SH-SY5Y (cell line): ENCODE measurements around the gene NGDN.

Experiments
- GATA2 ChIP-seq: IDR thresholded peaks from 2 replicates; pipeline ENCODE4 v1.6.1; 2011; ENCODE audit warnings: mild to moderate bottlenecking, low read depth, low read length
- GATA3 ChIP-seq: IDR thresholded peaks from 2 replicates; pipeline ENCODE4 v1.6.1; 2011; ENCODE audit warnings: low read depth, mild to moderate bottlenecking, low read length, moderate library complexity

NGDN gene

DNA sequence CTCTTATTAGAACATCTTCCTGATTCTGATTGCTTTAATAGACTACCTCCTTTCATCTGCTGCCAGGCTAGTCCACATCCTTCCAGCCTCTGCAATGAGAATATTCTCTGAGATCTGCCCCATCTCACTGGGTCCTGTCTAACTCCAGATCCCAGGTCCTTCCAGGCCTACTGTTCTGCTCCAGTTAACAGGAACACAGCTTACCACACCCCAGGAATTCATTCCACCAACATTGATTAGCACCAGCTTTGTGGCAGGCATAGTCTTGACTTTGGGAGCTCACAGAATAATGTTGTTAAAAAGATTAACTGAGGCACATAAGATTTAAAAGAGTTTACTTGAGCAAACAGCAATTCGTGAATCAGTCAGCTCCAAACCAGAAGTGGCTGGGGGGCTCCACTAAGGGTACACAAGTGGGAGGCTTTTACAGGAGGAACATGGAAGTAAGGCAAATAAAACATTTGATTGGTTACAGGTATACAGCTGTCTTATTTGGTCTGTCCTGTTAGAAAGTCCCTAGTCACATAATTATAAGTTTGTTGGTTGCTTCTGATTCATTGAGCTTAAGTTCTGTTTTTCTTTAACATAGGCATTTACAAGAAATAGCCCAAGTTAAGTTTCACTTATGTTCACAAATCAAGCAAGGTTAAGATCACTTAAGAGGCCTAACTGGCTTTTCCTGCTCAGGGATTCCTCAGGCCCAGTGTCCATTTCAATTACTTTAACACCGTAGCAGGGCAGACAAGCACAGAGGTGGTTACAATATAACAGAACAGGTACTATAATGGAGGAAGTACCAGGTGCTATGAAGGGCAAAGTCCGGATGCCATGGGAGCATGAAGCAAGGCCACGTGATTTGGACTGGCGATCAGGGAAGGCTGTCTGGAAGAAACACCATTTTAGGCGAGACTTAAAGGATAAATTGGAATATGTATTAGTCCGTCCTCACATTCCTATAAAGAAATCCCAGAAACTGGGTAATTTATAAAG lies 21.8 kb upstream of the NGDN start:
- TF ChIP-seq GATA3 = no peak
- TF ChIP-seq GATA2 = no peak

DNA sequence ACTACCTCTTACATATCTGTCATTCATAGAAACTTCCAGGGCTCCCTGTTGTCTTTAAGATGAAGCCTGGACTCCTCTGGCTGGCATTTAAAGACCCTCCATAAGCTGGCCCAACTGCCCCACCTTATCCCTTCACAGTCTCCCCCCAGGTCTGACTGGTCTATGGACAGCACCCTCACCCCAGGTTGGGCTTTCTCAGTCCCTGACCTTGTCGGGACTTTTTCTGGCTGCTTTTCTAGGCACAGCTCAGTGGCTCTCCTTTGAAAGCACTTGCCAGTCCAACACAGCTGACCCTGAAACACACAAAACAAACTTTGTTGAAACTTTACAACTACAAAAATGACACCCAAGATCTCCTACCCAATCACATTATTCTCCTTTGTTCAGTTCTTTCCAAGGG lies 20.2 kb upstream of the NGDN start:
- no peak for TF ChIP-seq GATA2
- TF ChIP-seq GATA3 = no peak

DNA sequence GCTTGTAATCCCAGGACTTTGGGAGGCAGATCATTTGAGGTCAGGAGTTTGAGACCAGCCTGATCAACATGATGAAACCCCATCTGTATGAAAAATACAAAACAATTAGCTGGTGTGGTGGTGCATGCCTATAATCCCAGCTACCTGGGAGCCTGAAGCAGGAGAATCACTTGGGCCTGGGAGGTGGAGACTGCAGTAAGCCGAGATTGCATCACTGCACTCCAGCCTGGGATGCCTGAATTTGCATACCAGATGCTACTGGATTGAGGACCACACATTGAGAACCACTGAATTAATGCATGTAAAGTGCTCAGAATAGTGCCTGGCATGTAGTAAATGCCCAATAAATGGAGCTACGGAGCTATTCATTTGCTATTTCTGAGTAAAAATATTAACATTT lies 19.1 kb upstream of the NGDN start:
- TF ChIP-seq GATA2 = no peak
- TF ChIP-seq GATA3 = no peak

DNA sequence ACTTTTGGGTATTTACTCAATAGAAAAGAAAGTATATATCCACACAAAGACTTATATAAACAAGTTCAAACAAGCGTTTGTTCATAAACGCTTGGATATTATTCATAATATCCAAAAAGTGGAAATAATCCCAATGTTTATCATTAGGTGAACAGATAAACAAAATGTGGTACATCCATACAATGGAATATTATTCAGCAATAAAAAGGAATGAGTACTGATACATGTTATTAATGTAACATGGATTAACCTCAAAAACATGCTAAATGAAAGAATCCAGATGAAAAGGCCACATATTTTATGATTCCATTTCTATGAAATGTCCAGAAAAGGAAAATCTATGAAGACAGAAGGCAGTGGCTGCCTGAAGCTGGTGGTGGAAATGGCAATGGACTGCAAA lies 17.3 kb upstream of the NGDN start:
- TF ChIP-seq GATA2 (no peak), GATA3 (no peak)

DNA sequence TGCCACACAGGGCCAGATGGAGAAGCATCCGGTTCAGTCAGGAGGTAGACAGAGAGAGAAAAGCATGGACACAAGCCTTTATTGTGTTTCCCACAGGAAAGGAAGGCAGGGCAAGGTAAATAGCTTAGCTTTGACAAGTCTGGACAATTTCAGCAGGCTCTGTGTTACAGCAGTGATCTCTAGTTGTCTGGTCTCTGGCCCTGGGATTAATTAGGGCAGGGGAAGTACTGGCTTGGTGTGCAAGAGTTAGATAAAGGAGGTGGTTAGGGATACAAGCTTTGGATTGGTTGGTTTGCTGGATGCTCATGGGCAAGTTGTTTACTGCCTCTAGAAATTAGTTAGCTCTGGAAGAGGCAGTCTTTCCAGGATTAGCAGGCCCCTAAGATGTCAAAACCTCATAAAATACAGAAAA lies 15.1 kb upstream of the NGDN start:
- TF ChIP-seq GATA3 (no peak), GATA2 (no peak)

DNA sequence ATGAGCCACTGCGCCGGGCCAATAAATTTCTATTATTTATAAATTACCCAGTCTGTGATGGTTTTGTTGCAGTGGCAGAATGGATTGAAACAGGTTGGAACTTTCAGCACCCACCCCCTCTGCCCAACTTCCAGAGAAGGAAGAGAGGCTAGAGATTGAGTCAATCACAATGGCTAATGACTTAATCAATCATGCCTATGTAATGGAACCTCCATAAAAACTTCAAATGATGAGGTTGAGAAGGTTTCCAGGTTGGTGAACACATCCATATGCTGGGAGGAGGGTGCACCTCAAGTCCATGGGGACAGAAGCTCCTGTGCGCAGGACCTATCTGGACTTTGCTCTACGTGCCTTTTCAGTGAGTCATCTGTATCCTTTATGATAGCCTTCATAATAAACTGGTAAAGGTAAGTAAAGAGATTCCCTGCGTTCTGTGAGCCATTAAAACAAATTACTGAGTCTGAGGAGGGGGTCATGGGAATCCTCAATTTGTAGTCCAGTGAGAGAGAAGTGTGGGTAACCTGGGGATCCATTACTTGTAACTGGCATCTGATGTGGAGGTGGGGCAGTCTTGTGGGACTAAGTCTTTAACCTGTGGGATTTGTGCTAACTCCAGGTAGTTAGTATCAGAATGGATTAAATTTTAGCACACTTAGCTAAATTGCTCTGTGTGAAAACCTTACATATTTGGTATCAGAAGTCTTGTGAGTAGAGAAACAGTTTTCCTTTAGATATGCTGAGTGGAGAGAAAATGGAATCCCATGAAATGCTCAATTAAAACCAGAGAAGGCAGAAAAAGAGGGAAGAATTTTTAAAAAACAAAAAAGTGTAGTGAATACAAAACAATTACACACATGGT lies 11.7 kb upstream of the NGDN start:
- TF ChIP-seq GATA3 (no peak), GATA2 (no peak)

DNA sequence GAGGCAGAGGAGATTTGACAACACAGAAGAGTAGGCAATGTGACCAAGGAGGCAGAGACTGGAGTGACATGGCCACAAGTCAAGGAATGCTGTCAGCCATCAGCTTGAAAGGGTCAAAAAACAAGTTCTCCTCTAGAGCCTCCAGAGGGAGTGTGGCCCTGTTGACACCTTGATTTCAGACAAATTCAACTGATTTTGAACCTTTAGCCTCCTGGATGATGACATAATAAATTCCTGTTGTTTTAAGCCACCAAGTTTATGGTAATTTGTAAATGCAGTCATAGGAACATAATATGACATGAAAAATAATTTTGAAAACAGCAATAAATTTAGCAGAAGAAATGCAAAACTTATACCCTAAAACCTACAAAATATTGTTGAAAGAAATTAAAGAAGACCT lies 8.5 kb upstream of the NGDN start:
- TF ChIP-seq GATA3 = no peak
- no peak for TF ChIP-seq GATA2

DNA sequence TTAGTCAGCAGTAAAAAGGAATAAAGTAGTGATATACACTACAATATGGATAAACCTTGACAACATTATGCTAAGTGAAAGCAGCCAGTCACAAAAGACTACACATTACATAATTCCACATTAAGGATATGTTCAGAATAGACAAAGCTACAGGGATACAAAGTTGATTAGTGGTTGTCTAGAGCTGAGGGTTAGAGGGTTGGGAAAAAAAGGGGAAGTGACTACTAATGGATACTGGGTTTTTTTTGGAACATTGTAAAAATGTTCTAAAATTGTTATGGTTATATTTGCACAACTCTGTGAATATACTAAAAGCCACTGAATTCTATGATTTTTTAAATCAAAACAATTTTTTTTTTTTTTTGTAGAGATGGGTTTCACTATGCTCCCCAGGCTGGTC lies 4.8 kb upstream of the NGDN start:
- TF ChIP-seq GATA3 = no peak
- no peak for TF ChIP-seq GATA2

DNA sequence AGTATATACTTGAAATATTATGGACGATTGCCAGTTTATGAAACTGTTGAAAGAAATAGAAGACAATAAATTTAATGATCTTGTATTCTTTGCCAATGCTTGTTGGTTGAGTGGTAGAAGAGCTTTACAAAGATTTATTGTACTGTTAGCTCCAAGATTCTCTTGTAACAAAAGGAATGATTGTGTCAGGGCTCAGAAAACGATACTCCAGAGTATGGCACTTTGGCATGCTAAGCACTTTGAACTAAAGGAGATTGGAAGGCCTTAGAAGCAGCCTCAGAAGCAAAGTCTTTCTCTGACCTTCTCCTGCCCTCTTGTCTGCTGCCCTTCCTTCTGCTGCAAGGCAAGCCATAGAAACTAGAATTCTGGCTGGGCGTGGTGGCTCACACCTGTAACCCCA lies 4.2 kb upstream of the NGDN start:
- TF ChIP-seq GATA3 (no peak), GATA2 (no peak)

DNA sequence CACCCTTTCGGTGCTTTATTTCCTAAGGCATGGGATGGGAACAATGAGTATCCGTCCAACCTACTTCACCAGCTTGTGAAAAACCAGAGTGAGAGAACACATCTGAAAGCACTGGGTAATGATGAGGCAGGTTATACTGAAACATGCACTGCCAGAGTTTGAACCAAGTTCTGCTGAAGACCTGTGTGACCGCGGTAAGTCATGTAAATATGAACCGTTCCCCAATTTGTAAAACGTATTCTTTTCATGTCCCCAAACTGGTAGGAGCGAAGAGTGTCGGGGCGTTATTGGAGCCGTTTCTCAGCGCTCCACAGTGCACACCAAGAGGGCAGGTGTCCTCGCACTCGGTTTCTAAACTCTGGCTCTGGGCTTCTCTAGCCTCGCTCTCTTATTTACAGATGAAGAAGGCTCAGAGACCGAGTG lies 788 bp upstream of the NGDN start:
- TF ChIP-seq GATA2 (no peak), GATA3 (no peak)

DNA sequence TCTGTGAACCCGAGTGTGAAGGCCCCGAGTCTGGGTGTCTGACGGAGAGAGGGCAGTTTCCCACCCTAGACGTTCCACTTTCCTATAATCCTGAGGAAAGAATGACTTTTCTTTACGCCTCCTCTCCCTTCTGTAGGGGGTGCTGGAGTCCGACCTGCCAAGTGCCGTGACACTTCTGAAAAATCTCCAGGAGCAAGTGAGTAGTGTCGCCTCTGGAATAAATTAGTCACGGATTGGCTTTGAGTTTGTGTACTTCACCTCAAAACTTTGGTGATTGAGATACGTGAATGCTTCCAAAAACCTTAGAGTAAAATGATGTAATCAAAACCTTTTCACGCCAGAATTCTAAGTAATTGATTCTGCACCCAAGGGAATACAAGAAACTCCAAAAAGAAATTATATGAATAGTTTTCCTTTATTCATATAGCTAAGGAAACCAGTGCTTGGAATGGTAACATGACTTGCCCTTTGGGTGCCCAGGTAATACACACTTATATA lies 452 bp downstream of the NGDN start:
- TF ChIP-seq GATA3 (no peak), GATA2 (no peak)

DNA sequence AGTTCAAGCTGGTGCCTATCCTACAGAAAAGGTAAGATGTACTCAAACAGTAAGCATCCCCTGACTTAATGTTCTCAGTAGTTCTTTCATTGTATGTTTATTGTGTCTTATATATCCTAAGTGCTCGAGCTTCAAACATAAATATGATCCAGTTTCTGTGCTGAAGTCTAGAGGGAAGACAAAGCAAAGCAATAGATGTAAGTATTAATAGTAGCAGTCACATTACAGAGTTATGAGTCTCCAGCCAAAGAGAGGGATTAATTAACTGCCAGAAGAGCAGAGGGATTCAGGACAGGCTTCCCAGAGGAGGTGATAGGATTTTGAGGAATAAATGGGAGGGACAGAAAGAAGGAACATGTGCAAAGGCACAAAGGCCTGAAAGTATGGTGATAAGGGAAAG lies 1.4 kb downstream of the NGDN start:
- TF ChIP-seq GATA2 (no peak), GATA3 (no peak)

DNA sequence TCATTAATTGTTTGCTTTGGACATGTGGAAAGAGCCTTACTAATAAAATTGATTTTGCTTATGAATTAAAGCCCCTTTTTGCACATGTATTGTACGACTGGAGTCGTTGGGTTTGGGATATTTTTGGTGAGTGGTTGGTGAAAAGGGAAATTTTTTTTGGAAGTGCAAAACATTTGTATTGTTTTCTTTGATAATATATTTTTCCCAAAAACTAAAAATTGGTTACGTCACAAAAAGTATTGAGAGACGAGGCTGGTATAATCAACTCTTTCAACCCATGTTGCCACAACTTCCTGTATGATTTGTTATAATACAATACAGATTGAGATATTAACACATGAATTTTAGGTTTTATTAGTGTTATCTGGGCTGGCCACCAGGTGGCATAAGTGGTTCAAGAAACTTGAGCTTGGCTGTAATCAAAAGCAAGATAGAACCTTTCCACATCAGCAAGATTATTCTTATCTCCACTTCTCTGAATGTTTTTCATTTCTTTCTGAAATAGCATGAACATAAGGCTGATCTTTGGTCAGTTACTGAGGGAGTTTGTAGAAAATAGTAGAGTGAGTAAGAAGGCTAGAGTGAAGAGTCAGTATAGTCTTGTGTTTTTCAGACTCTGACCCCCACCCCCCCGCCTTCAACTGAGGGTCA lies 8.7 kb downstream of the NGDN start:
- TF ChIP-seq GATA2 (no peak), GATA3 (no peak)

DNA sequence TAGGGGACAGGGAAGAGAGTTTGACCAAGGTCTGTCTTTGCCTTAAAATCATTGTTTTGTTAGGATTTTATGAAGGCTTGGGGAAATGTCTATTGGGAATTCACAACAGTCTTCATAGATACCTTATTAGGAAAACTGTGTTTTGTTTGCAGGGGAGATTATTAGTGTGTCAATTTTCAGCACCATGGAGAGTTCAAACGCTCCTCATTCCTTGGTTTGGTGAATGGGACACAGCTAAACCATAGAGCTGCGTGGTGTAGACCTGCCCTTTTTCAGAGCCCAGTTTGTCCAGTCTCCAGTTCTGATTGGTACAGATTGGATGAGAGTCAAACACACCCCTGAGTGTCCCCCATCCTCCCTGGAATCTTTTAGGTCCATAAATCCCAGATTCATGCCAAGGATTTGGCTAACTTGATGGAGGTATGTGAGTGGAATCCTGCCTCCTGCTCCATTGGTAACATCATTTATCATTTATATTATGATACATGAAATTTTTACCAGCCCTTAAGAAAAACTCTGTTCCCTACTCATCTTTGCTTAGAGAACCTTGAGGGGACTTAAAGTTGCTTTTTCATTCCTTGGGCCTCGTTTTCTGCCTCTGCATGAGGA lies 12.0 kb downstream of the NGDN start:
- TF ChIP-seq GATA2 (no peak), GATA3 (no peak)
